ENCODE data around the gene CYB5R4. TPM values are rescaled to one million over a fixed set of nuclear protein-coding genes. Genes with fewer than 3 reads are reported as not detected.

Gene CYB5R4
- total and polyA plus RNA-seq, 10 of the 15 experiments (the other 5 are each of a cell fraction or from before 2014, with no cell fraction given): 13.4 to 61.1 (median 27.5) TPM

DNA sequence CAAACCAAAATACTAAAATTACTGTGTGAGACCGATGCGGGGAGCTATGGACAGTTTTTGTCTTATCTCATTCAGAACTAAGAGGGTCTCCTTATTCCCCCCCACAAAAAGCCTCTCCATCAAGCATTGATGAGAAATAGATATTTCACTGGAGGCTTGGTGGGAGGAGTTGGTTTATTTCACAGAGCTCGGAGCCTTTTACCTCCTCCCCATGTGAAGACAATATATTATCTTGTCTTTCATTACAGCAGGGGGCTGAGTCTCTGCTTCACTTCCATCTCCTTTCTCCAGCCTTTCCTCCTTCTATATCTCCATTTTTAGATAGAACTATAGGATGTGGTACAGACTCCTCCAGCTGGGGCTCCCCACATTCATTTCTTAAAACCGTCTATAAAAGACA lies 144.2 kb downstream of the CYB5R4 start:
- BruUV-seq (replicated peaks): no TSS peak
- Histone ChIP-seq H3K27me3 (replicated peaks in 1 of 2; ENCODE audit: control insufficient read depth in 2 of 2, insufficient read depth in 2 of 2, low read length in 1 of 2) (no peaks in the 10 kb centered on the region; a peak in 1 of 4 replicates), H3K79me2 (ENCODE audit: control insufficient read depth, insufficient read depth, low read length) (no peaks in the 10 kb centered on the region), H3K36me3 (ENCODE audit: control insufficient read depth in 2 of 2, insufficient read depth in 2 of 2, low read length in 1 of 2) (no peaks in the 10 kb centered on the region), H3K4me1 (ENCODE audit: control insufficient read depth, insufficient read depth, low read length) (no peaks in the 10 kb centered on the region), H3K4me3 (no peak overlapping the region), H3K9ac (ENCODE audit: control insufficient read depth, insufficient read depth, low read length) (no peak overlapping the region), H3K27ac (ENCODE audit: control insufficient read depth, insufficient read depth) (no peak overlapping the region), H3K9me3 (replicated peaks; ENCODE audit: control insufficient read depth, insufficient read depth, low read length) (no peaks in the 10 kb centered on the region), H2AFZ (ENCODE audit: control insufficient read depth, low read depth, low read length) (no peak overlapping the region), H3K4me2 (ENCODE audit: control insufficient read depth, insufficient read depth) (no peak overlapping the region), H4K20me1 (ENCODE audit: control insufficient read depth, insufficient read depth) (no peaks in the 10 kb centered on the region)
- FAIRE-seq: no peak
- ChIA-PET RAD21 (ENCODE audit: unreplicated experiment) (no interaction called here), CTCF (no interaction called here), SMC1A (ENCODE audit: uncharacterized antibody, unreplicated experiment) (interaction anchor here (0.5 kb wide), 1 partner anchor 154 kb away, joined by 3 read pairs; no protein-coding TSS in a partner anchor), POLR2A (no interaction called here)
- intact Hi-C loops (cut with micrococcal nuclease; ENCODE audit: unreplicated experiment): no loop called here
- in situ Hi-C loops (cut with MboI): no loop called here
- no peak for ATAC-seq
- WGBS (ENCODE audit: insufficient coverage, insufficient replicate concordance, low lambda C conversion rate, missing lambda C conversion rate): 65% methylated on average over 4 of the region's 4 CpGs
- no peak for DNase-seq (ENCODE audit: low read depth, low spot score)
- TF ChIP-seq MYB (IDR thresholded peaks at IDR 0.05; ENCODE audit: borderline replicate concordance, low read depth, low read length) (no peak), WRNIP1 (IDR thresholded peaks at IDR 0.05; ENCODE audit: borderline replicate concordance, low read depth, low read length) (no peak), YY1 (IDR thresholded peaks at IDR 0.05; ENCODE audit: low read depth, low read length) (no peak), SP1 (IDR thresholded peaks at IDR 0.05; ENCODE audit: low read depth, low read length) (no peak), ZNF207 (IDR thresholded peaks at IDR 0.05; ENCODE audit: borderline replicate concordance) (no peak), IKZF1 (conservative IDR thresholded peaks at IDR 0.05) (no peak), NR2F1 (conservative IDR thresholded peaks at IDR 0.05) (no peak), CREM (IDR thresholded peaks at IDR 0.05; ENCODE audit: low read depth) (no peak), RELA (IDR thresholded peaks at IDR 0.05; ENCODE audit: borderline replicate concordance, partially characterized antibody) (no peak), TCF7 (IDR thresholded peaks at IDR 0.05; ENCODE audit: borderline replicate concordance) (no peak), ATF7 (IDR thresholded peaks at IDR 0.05; ENCODE audit: low read depth) (no peak), CBFB (IDR thresholded peaks at IDR 0.05; ENCODE audit: low read depth) (no peak), PAX5 (IDR thresholded peaks at IDR 0.05; ENCODE audit: borderline replicate concordance, low read depth, low read length) (no peak), MEF2A (IDR thresholded peaks at IDR 0.05; ENCODE audit: insufficient read depth, low read depth, low read length) (no peak)
- TF ChIP-seq, protein P1, sequence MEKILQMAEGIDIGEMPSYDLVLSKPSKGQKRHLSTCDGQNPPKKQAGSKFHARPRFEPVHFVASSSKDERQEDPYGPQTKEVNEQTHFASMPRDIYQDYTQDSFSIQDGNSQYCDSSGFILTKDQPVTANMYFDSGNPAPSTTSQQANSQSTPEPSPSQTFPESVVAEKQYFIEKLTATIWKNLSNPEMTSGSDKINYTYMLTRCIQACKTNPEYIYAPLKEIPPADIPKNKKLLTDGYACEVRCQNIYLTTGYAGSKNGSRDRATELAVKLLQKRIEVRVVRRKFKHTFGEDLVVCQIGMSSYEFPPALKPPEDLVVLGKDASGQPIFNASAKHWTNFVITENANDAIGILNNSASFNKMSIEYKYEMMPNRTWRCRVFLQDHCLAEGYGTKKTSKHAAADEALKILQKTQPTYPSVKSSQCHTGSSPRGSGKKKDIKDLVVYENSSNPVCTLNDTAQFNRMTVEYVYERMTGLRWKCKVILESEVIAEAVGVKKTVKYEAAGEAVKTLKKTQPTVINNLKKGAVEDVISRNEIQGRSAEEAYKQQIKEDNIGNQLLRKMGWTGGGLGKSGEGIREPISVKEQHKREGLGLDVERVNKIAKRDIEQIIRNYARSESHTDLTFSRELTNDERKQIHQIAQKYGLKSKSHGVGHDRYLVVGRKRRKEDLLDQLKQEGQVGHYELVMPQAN (conservative IDR thresholded peaks at IDR 0.05): no peak
- TF ChIP-seq, protein P2, sequence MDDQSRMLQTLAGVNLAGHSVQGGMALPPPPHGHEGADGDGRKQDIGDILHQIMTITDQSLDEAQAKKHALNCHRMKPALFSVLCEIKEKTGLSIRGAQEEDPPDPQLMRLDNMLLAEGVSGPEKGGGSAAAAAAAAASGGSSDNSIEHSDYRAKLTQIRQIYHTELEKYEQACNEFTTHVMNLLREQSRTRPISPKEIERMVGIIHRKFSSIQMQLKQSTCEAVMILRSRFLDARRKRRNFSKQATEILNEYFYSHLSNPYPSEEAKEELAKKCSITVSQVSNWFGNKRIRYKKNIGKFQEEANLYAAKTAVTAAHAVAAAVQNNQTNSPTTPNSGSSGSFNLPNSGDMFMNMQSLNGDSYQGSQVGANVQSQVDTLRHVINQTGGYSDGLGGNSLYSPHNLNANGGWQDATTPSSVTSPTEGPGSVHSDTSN (IDR thresholded peaks at IDR 0.05; ENCODE audit: insufficient replicate concordance, low read depth, low read length): no peak
- TF ChIP-seq, protein P3, sequence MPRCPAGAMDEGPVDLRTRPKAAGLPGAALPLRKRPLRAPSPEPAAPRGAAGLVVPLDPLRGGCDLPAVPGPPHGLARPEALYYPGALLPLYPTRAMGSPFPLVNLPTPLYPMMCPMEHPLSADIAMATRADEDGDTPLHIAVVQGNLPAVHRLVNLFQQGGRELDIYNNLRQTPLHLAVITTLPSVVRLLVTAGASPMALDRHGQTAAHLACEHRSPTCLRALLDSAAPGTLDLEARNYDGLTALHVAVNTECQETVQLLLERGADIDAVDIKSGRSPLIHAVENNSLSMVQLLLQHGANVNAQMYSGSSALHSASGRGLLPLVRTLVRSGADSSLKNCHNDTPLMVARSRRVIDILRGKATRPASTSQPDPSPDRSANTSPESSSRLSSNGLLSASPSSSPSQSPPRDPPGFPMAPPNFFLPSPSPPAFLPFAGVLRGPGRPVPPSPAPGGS (IDR thresholded peaks at IDR 0.05; ENCODE audit: borderline replicate concordance, insufficient read depth, low read depth, low read length, poor library complexity, severe bottlenecking): no peak
- TF ChIP-seq, protein P4, sequence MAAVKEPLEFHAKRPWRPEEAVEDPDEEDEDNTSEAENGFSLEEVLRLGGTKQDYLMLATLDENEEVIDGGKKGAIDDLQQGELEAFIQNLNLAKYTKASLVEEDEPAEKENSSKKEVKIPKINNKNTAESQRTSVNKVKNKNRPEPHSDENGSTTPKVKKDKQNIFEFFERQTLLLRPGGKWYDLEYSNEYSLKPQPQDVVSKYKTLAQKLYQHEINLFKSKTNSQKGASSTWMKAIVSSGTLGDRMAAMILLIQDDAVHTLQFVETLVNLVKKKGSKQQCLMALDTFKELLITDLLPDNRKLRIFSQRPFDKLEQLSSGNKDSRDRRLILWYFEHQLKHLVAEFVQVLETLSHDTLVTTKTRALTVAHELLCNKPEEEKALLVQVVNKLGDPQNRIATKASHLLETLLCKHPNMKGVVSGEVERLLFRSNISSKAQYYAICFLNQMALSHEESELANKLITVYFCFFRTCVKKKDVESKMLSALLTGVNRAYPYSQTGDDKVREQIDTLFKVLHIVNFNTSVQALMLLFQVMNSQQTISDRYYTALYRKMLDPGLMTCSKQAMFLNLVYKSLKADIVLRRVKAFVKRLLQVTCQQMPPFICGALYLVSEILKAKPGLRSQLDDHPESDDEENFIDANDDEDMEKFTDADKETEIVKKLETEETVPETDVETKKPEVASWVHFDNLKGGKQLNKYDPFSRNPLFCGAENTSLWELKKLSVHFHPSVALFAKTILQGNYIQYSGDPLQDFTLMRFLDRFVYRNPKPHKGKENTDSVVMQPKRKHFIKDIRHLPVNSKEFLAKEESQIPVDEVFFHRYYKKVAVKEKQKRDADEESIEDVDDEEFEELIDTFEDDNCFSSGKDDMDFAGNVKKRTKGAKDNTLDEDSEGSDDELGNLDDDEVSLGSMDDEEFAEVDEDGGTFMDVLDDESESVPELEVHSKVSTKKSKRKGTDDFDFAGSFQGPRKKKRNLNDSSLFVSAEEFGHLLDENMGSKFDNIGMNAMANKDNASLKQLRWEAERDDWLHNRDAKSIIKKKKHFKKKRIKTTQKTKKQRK (IDR thresholded peaks at IDR 0.05; ENCODE audit: low read depth, low read length): no peak

Data from GM12878 (cell line).